GM23338 (cell line): Measurements from ENCODE around the gene TMEM150A. TPM values are rescaled to one million over a fixed set of nuclear protein-coding genes. Genes with fewer than 3 reads are reported as not detected.

Source experiments
- ATAC-seq: fragments of 200-7000 bp; cut with Tn5 transposase; 3 replicates; pipeline ENCODE4 v1.9.1; 2020
- DNase-seq: peaks from one replicate; pipeline ENCODE4 v3.0.0-alpha.2; 2015; ENCODE audit warnings: low spot score
- H2AFZ ChIP-seq: fragments of 200-600 bp; sonication (generic); 2 replicates; pipeline ENCODE4 v1.8.0; 2016; ENCODE audit warnings: antibody characterized with exemption, mild to moderate bottlenecking, moderate library complexity
- H3F3A ChIP-seq: fragments of 200-600 bp; sonication (generic); replicated peaks from 2 replicates; pipeline ENCODE4 v1.8.0; 2017; ENCODE audit warnings: antibody characterized with exemption, mixed run types, low read depth
- H3K27ac ChIP-seq: fragments of 200-600 bp; sonication (generic); 2 replicates; pipeline ENCODE4 v1.6.1; 2016; ENCODE audit warnings: low read depth
- H3K27me3 ChIP-seq: fragments of 200-600 bp; sonication (generic); 2 replicates; pipeline ENCODE4 v1.8.0; 2016; ENCODE audit warnings: mild to moderate bottlenecking, mixed run types, moderate library complexity; ENCODE audit not compliant: insufficient read depth
- H3K36me3 ChIP-seq: fragments of 200-600 bp; sonication (generic); 2 replicates; pipeline ENCODE4 v1.8.0; 2016; ENCODE audit warnings: mild to moderate bottlenecking; ENCODE audit not compliant: insufficient read depth
- H3K4me1 ChIP-seq: fragments of 200-600 bp; sonication (generic); 2 replicates; pipeline ENCODE4 v1.8.0; 2016; ENCODE audit warnings: mild to moderate bottlenecking, moderate library complexity; ENCODE audit not compliant: insufficient read depth
- H3K4me2 ChIP-seq: fragments of 200-600 bp; sonication (generic); 2 replicates; pipeline ENCODE4 v1.7.1; 2017; ENCODE audit warnings: mixed run types
- H3K4me3 ChIP-seq: fragments of 200-600 bp; sonication (generic); 2 replicates; pipeline ENCODE4 v1.6.1; 2016; ENCODE audit warnings: mixed run types
- H3K79me2 ChIP-seq: fragments of 200-600 bp; sonication (generic); replicated peaks from 2 replicates; pipeline ENCODE4 v1.8.0; 2017; ENCODE audit warnings: mild to moderate bottlenecking; ENCODE audit not compliant: insufficient read depth
- H3K9me2 ChIP-seq: fragments of 200-600 bp; sonication (generic); 2 replicates; pipeline ENCODE4 v1.8.0; 2017; ENCODE audit not compliant: insufficient read depth
- H4K20me1 ChIP-seq: fragments of 200-600 bp; sonication (generic); replicated peaks from 2 replicates; pipeline ENCODE4 v1.8.0; 2017; ENCODE audit warnings: mild to moderate bottlenecking; ENCODE audit not compliant: insufficient read depth
- H3K27ac Mint-ChIP-seq: 2 replicates; pipeline ENCODE4 v1.8.0; 2020; ENCODE audit warnings: inconsistent platforms, mild to moderate bottlenecking, moderate library complexity, mixed read lengths
- H3K27me3 Mint-ChIP-seq: 3 replicates; pipeline ENCODE4 v1.8.0; 2022; ENCODE audit warnings: low read depth, mild to moderate bottlenecking, moderate library complexity, mixed read lengths, inconsistent platforms; ENCODE audit not compliant: insufficient read depth, poor library complexity
- H3K36me3 Mint-ChIP-seq: 3 replicates; pipeline ENCODE4 v1.8.0; 2021; ENCODE audit warnings: low read depth, mild to moderate bottlenecking, inconsistent platforms, moderate library complexity, mixed read lengths
- H3K4me1 Mint-ChIP-seq: 3 replicates; pipeline ENCODE4 v1.8.0; 2020; ENCODE audit warnings: mild to moderate bottlenecking, inconsistent platforms, mixed read lengths
- H3K4me3 Mint-ChIP-seq: 3 replicates; pipeline ENCODE4 v1.8.0; 2021; ENCODE audit warnings: moderate library complexity, mild to moderate bottlenecking, inconsistent platforms, mixed read lengths
- H3K9me3 Mint-ChIP-seq: 3 replicates; pipeline ENCODE4 v1.8.0; 2020; ENCODE audit warnings: moderate library complexity, mild to moderate bottlenecking, inconsistent platforms, mixed read lengths
- CREB1 ChIP-seq: fragments of 250-450 bp; sonication (Bioruptor Pico); IDR thresholded peaks from 2 replicates; pipeline ENCODE4 v1.5.0; 2020; ENCODE audit warnings: low read depth, mild to moderate bottlenecking, moderate library complexity
- CTCF ChIP-seq, 2 experiments: fragments of 200-600 bp in 1 of 2; sonication (generic) in 1 of 2; conservative IDR thresholded peaks; 2 replicates each; pipeline versions ENCODE4 v1.5.1 to v1.6.1; 2016 to 2017; ENCODE audit warnings: antibody characterized with exemption in 2 of 2, low read depth in 2 of 2, mild to moderate bottlenecking in 2 of 2, moderate library complexity in 1 of 2
- ETS1 ChIP-seq: IDR thresholded peaks from 2 replicates; pipeline ENCODE4 v1.6.1; 2016; ENCODE audit warnings: antibody characterized with exemption
- EZH2 ChIP-seq: fragments of 200-600 bp; sonication (generic); IDR thresholded peaks from one replicate; pipeline ENCODE4 v1.8.0; 2017; ENCODE audit warnings: antibody characterized with exemption, mild to moderate bottlenecking, low read depth; ENCODE audit not compliant: unreplicated experiment
- EZH2phosphoT487 ChIP-seq: fragments of 200-600 bp; sonication (generic); IDR thresholded peaks from one replicate; pipeline ENCODE4 v1.8.1; 2018; ENCODE audit warnings: antibody characterized with exemption; ENCODE audit not compliant: unreplicated experiment
- JUNB ChIP-seq: IDR thresholded peaks from one replicate; pipeline ENCODE4 v1.6.1; 2016; ENCODE audit warnings: antibody characterized with exemption; ENCODE audit not compliant: unreplicated experiment
- NANOG ChIP-seq: IDR thresholded peaks from 2 replicates; pipeline ENCODE4 v1.6.1; 2016; ENCODE audit warnings: antibody characterized with exemption, borderline replicate concordance
- POLR2AphosphoS5 ChIP-seq: IDR thresholded peaks from 2 replicates; pipeline ENCODE4 v1.6.1; 2016; ENCODE audit warnings: antibody characterized with exemption, low read depth
- REST ChIP-seq: IDR thresholded peaks from one replicate; pipeline ENCODE4 v1.6.1; 2018; ENCODE audit warnings: antibody characterized with exemption; ENCODE audit not compliant: unreplicated experiment
- STAT1 ChIP-seq: IDR thresholded peaks from one replicate; pipeline ENCODE4 v1.6.1; 2016; ENCODE audit warnings: antibody characterized with exemption; ENCODE audit not compliant: unreplicated experiment
- ZNF114 ChIP-seq: fragments of 250-450 bp; sonication (Bioruptor Pico); IDR thresholded peaks from 2 replicates; pipeline ENCODE4 v1.5.0; 2020; ENCODE audit warnings: mild to moderate bottlenecking, moderate library complexity
- ZNF331 ChIP-seq: fragments of 250-450 bp; sonication (Bioruptor Pico); IDR thresholded peaks from 2 replicates; pipeline ENCODE4 v1.5.0; 2020; ENCODE audit warnings: low read depth, mild to moderate bottlenecking, moderate library complexity
- polyA plus RNA-seq: library from polyadenylated mRNA; unstranded; fragments of >200 nt; fragmentation: Nextera tagmentation; extraction: Ambion mirVana; gene quantifications from 2 replicates; pipeline ENCODE4 v1.2.1, GENCODE V29; 2016
- total RNA-seq: library from RNA; depleted of rRNA; stranded (reverse); fragments of >200 nt; shearing (Covaris generic); gene quantifications from 2 replicates; pipeline ENCODE4 v1.2.3, GENCODE V29; 2014
- TF ChIP-seq, protein P1 (sequence below): fragments of 250-450 bp; sonication (Bioruptor Pico); IDR thresholded peaks from 2 replicates; pipeline ENCODE4 v1.5.0; 2020; ENCODE audit warnings: mild to moderate bottlenecking, moderate library complexity

TMEM150A gene
- total and polyA plus RNA-seq, 2 experiments from 2014 or later: 16.4 to 27.9 TPM

DNA sequence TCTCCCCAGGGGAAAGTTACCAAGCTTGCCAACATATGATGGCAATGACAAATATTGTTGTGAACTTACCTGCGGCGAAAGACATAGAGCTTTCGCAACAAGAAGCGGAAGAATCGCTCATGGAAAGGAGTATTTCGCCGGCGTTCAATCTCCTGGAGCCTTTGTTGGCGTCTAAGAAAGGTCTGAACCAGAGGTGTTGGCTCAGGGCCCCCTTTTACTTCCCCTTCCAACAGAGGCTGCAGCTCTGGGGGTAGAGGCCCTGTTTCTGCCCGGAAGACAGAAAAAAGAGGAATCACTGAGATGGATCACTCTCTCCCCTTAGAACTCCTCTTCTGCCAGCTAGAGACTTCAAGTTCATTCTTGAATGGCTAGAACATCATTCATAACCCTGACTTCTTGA lies 52.0 kb downstream of the TMEM150A start:
- no peak overlapping the region for H3K4me2 ChIP-seq
- Mint-ChIP-seq H3K4me3 (no peak overlapping the region), H3K27ac (no peak overlapping the region), H3K9me3 (no peaks in the 10 kb centered on the region; the same call in 2 of the 3 replicates), H3K36me3 (peaks cover 75% of the 10 kb centered on the region), H3K4me1 (peaks cover 7% of the 10 kb centered on the region; the same call in 2 of the 3 replicates), H3K27me3 (peaks cover 18% of the 10 kb centered on the region)
- H3F3A ChIP-seq: peaks cover 20% of the 10 kb centered on the region
- TF ChIP-seq REST (no peak), ZNF331 (CRISPR knock-in tag) (no peak), JUNB (no peak), EZH2phosphoT487 (no peak), POLR2AphosphoS5 (no peak), STAT1 (no peak), NANOG (no peak), CREB1 (CRISPR knock-in tag) (no peak), EZH2 (no peak), ZNF114 (no peak), CTCF (conservative IDR thresholded peaks at IDR 0.05; ENCODE audit: low read depth in 2 of 2) (no peak), ETS1 (no peak)
- TF ChIP-seq, protein P1, sequence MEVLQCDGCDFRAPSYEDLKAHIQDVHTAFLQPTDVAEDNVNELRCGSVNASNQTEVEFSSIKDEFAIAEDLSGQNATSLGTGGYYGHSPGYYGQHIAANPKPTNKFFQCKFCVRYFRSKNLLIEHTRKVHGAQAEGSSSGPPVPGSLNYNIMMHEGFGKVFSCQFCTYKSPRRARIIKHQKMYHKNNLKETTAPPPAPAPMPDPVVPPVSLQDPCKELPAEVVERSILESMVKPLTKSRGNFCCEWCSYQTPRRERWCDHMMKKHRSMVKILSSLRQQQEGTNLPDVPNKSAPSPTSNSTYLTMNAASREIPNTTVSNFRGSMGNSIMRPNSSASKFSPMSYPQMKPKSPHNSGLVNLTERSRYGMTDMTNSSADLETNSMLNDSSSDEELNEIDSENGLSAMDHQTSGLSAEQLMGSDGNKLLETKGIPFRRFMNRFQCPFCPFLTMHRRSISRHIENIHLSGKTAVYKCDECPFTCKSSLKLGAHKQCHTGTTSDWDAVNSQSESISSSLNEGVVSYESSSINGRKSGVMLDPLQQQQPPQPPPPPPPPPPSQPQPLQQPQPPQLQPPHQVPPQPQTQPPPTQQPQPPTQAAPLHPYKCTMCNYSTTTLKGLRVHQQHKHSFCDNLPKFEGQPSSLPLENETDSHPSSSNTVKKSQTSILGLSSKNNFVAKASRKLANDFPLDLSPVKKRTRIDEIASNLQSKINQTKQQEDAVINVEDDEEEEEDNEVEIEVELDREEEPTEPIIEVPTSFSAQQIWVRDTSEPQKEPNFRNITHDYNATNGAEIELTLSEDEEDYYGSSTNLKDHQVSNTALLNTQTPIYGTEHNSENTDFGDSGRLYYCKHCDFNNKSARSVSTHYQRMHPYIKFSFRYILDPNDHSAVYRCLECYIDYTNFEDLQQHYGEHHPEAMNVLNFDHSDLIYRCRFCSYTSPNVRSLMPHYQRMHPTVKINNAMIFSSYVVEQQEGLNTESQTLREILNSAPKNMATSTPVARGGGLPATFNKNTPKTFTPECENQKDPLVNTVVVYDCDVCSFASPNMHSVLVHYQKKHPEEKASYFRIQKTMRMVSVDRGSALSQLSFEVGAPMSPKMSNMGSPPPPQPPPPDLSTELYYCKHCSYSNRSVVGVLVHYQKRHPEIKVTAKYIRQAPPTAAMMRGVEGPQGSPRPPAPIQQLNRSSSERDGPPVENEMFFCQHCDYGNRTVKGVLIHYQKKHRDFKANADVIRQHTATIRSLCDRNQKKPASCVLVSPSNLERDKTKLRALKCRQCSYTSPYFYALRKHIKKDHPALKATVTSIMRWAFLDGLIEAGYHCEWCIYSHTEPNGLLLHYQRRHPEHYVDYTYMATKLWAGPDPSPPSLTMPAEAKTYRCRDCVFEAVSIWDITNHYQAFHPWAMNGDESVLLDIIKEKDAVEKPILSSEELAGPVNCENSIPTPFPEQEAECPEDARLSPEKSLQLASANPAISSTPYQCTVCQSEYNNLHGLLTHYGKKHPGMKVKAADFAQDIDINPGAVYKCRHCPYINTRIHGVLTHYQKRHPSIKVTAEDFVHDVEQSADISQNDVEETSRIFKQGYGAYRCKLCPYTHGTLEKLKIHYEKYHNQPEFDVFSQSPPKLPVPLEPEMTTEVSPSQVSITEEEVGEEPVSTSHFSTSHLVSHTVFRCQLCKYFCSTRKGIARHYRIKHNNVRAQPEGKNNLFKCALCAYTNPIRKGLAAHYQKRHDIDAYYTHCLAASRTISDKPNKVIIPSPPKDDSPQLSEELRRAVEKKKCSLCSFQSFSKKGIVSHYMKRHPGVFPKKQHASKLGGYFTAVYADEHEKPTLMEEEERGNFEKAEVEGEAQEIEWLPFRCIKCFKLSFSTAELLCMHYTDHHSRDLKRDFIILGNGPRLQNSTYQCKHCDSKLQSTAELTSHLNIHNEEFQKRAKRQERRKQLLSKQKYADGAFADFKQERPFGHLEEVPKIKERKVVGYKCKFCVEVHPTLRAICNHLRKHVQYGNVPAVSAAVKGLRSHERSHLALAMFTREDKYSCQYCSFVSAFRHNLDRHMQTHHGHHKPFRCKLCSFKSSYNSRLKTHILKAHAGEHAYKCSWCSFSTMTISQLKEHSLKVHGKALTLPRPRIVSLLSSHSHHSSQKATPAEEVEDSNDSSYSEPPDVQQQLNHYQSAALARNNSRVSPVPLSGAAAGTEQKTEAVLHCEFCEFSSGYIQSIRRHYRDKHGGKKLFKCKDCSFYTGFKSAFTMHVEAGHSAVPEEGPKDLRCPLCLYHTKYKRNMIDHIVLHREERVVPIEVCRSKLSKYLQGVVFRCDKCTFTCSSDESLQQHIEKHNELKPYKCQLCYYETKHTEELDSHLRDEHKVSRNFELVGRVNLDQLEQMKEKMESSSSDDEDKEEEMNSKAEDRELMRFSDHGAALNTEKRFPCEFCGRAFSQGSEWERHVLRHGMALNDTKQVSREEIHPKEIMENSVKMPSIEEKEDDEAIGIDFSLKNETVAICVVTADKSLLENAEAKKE (CRISPR knock-in tag): no peak
- H2AFZ ChIP-seq: no peak overlapping the region
- H3K79me2 ChIP-seq: no peaks in the 10 kb centered on the region
- peaks cover 38% of the 10 kb centered on the region for H3K36me3 ChIP-seq
- H3K4me3 ChIP-seq: no peak overlapping the region
- no peak overlapping the region for H3K27ac ChIP-seq
- H4K20me1 ChIP-seq: no peaks in the 10 kb centered on the region
- no peaks in the 10 kb centered on the region for H3K9me2 ChIP-seq
- H3K27me3 ChIP-seq: no peaks in the 10 kb centered on the region
- ATAC-seq: no peak
- DNase-seq: no peak
- no peaks in the 10 kb centered on the region for H3K4me1 ChIP-seq
